IMR-90 (cell line): Measurements from ENCODE around the gene GOLGA6L1. TPM values are rescaled to one million over a fixed set of nuclear protein-coding genes. Genes with fewer than 3 reads are reported as not detected.
"Not testable (repeated sequence)": the region's sequence is repeated elsewhere in the genome, so short reads cannot be mapped to it uniquely, and the experiment has no call there.

Experiments used
- ATAC-seq: fragments of 200-7000 bp; cut with Tn5 transposase; 2 replicates; pipeline ENCODE4 v1.9.1; 2020; ENCODE audit warnings: low read depth, mild to moderate bottlenecking, moderate library complexity
- BruUV-seq: library from RNA; stranded (reverse); fragments of 400-500 nt; replicated peaks from 2 replicates; lab custom pipeline; 2021; lab: Mats Ljungman, UMichigan
- CTCF ChIA-PET: fragments of 300-600 bp; formaldehyde crosslinking; extraction: SDS; loops from one replicate; lab custom pipeline; 2021; ENCODE audit warnings: antibody characterized with exemption; lab: Yijun Ruan, JAX
- POLR2A ChIA-PET: fragments of 300-600 bp; sonication (Branson Sonifier 250); formaldehyde crosslinking; loops from one replicate; lab custom pipeline; 2022; ENCODE audit warnings: antibody characterized with exemption; ENCODE audit not compliant: unreplicated experiment; lab: Charles Lee
- DNase-seq: peaks from one replicate; pipeline ENCODE4 v3.0.0; 2013
- H2AFZ ChIP-seq: replicated peaks from 2 replicates; pipeline ENCODE3; 2013; ENCODE audit warnings: low read length, mild to moderate bottlenecking; ENCODE audit not compliant: poor library complexity
- H2AK5ac ChIP-seq: 2 replicates; pipeline ENCODE4 v1.6.1; 2013; ENCODE audit warnings: low read depth, low read length, inconsistent platforms
- H2AK9ac ChIP-seq: replicated peaks from 2 replicates; pipeline ENCODE3; 2013; ENCODE audit warnings: mild to moderate bottlenecking, low read depth, low read length, moderate library complexity; ENCODE audit not compliant: poor library complexity
- H2BK120ac ChIP-seq: 2 replicates; pipeline ENCODE4 v1.6.1; 2013; ENCODE audit warnings: low read depth, low read length, inconsistent platforms
- H2BK15ac ChIP-seq: 3 replicates; pipeline ENCODE4 v1.6.1; 2013; ENCODE audit warnings: low read depth, low read length, inconsistent platforms
- H2BK20ac ChIP-seq: 2 replicates; pipeline ENCODE4 v1.6.1; 2013; ENCODE audit warnings: low read depth, mild to moderate bottlenecking, inconsistent platforms, low read length, moderate library complexity
- H2BK5ac ChIP-seq: 2 replicates; pipeline ENCODE4 v1.6.1; 2013; ENCODE audit warnings: mild to moderate bottlenecking, low read depth, low read length, inconsistent platforms; ENCODE audit not compliant: poor library complexity, severe bottlenecking
- H3K14ac ChIP-seq: replicated peaks from 2 replicates; pipeline ENCODE4 v1.6.1; 2013; ENCODE audit warnings: low read depth, low read length, inconsistent platforms
- H3K18ac ChIP-seq: 2 replicates; pipeline ENCODE4 v1.6.1; 2013; ENCODE audit warnings: low read depth, low read length, control low read depth
- H3K23ac ChIP-seq: 2 replicates; pipeline ENCODE4 v1.6.1; 2013; ENCODE audit warnings: low read depth, low read length, inconsistent platforms
- H3K27ac ChIP-seq: 2 replicates; pipeline ENCODE4 v1.5.1; 2013; ENCODE audit warnings: mild to moderate bottlenecking, control low read depth, low read length; ENCODE audit not compliant: insufficient read depth
- H3K27me3 ChIP-seq: 2 replicates; pipeline ENCODE4 v1.6.1; 2013; ENCODE audit warnings: low read length; ENCODE audit not compliant: control insufficient read depth, insufficient read depth
- H3K36me3 ChIP-seq: 2 replicates; pipeline ENCODE4 v1.6.1; 2013; ENCODE audit warnings: low read length, mixed read lengths; ENCODE audit not compliant: control insufficient read depth, insufficient read depth
- H3K4ac ChIP-seq: 2 replicates; pipeline ENCODE4 v1.6.1; 2013; ENCODE audit warnings: low read depth, low read length, inconsistent platforms
- H3K4me1 ChIP-seq: 2 replicates; pipeline ENCODE4 v1.6.1; 2013; ENCODE audit warnings: low read length, mixed read lengths; ENCODE audit not compliant: control insufficient read depth, insufficient read depth
- H3K4me2 ChIP-seq: 2 replicates; pipeline ENCODE4 v1.6.1; 2013; ENCODE audit warnings: low read depth, mild to moderate bottlenecking, control low read depth, low read length, moderate library complexity
- H3K4me3 ChIP-seq: 2 replicates; pipeline ENCODE4 v1.5.1; 2013; ENCODE audit warnings: low read depth, mild to moderate bottlenecking, control low read depth, low read length, moderate library complexity; ENCODE audit not compliant: insufficient read depth
- H3K56ac ChIP-seq: 2 replicates; pipeline ENCODE4 v1.6.1; 2013; ENCODE audit warnings: low read length, inconsistent platforms; ENCODE audit not compliant: insufficient read depth; ENCODE audit errors: extremely low read depth
- H3K79me1 ChIP-seq, 2 experiments: 2 replicates each; pipeline ENCODE4 v1.6.1; 2013; ENCODE audit warnings: low read length in 2 of 2, inconsistent platforms in 1 of 2, low read depth in 1 of 2
- H3K9ac ChIP-seq: 2 replicates; pipeline ENCODE4 v1.6.1; 2013; ENCODE audit warnings: low read depth, low read length, control low read depth
- H3K9me1 ChIP-seq: 2 replicates; pipeline ENCODE4 v1.6.1; 2013; ENCODE audit warnings: low read length, inconsistent platforms; ENCODE audit not compliant: insufficient read depth
- H3K9me3 ChIP-seq: 2 replicates; pipeline ENCODE4 v1.6.1; 2013; ENCODE audit warnings: low read length; ENCODE audit not compliant: control insufficient read depth, insufficient read depth
- H4K20me1 ChIP-seq: 2 replicates; pipeline ENCODE4 v1.6.1; 2013; ENCODE audit warnings: low read length, inconsistent platforms; ENCODE audit not compliant: insufficient read depth
- H4K5ac ChIP-seq: 2 replicates; pipeline ENCODE4 v1.6.1; 2013; ENCODE audit warnings: mild to moderate bottlenecking, low read depth, low read length, control low read depth
- H4K8ac ChIP-seq, 2 experiments: 2 replicates each; pipeline ENCODE4 v1.6.1; 2013; ENCODE audit warnings: low read depth in 2 of 2, low read length in 2 of 2, control low read depth in 1 of 2, inconsistent platforms in 1 of 2
- H4K91ac ChIP-seq: 2 replicates; pipeline ENCODE4 v1.6.1; 2013; ENCODE audit warnings: low read depth, low read length, inconsistent platforms; ENCODE audit not compliant: insufficient read depth
- WGBS, 2 experiments: methylation state at CpG; one replicate each; pipeline versions ENCODE4 v1.1.5 to v1.1.7; 2013; ENCODE audit warnings: missing lambda C conversion rate in 2 of 2; ENCODE audit not compliant: insufficient read length in 1 of 2; ENCODE audit errors: extremely low coverage in 2 of 2; 5-methylcytosine and 5-hydroxymethylcytosine counted together
- dilution Hi-C: fragments of 300-500 bp; cut with HindIII; formaldehyde crosslinking; loops from one replicate; pipeline ENCODE4 v1.14.3; 2018; ENCODE audit warnings: low sequenced_read_pairs; ENCODE audit not compliant: unreplicated experiment
- in situ Hi-C: fragments of 300-500 bp; cut with MboI; formaldehyde crosslinking; loops from 3 replicates; pipeline ENCODE4 v1.14.3; 2019; ENCODE audit warnings: low sequenced_read_pairs, inconsistent platforms, mixed read lengths
- intact Hi-C: fragments of 100-400 bp; cut with micrococcal nuclease; formaldehyde crosslinking; loops from 2 replicates; pipeline ENCODE4 v1.10.0; 2022
- polyA plus RNA-seq, 3 experiments: library from polyadenylated mRNA; depleted of rRNA; stranded (reverse); fragments of >200 nt; gene quantifications; 2 replicates each; pipeline ENCODE4 v1.2.3, GENCODE V29; 2012; ENCODE audit warnings: low replicate concordance in 1 of 3
- total RNA-seq: library from RNA; depleted of rRNA; stranded (reverse); fragments of >200 nt; gene quantifications from 2 replicates; pipeline ENCODE4 v1.2.3, GENCODE V29; 2012

The GOLGA6L1 gene
- total and polyA plus RNA-seq, 2 of the 4 experiments (the other 2 are of a cell fraction) = not detected

DNA sequence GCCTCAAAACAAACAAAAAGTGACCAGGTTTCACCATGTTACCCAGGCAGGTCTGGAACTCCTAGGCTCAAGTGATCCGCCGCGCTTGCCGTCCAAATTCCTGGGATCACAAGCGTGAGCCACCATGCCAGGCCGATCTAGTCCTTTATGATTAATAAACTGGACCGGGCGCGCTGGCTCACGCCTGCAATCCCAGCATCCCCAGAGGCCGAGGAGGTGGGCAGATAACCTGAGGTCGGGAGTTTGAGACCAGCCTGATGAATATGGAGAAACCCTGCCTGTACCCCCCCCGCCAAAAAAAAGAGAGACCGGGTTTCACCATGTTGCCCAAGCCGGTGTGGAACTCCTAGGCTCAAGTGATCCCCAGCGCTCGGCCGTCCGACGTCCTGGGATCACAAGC, 40.1 kb upstream of the GOLGA6L1 start:
- H4K20me1 ChIP-seq, dilution Hi-C loops, CTCF ChIA-PET, H3K36me3 ChIP-seq, H3K4me3 ChIP-seq, POLR2A ChIA-PET, H3K23ac ChIP-seq, H3K4me2 ChIP-seq, H3K56ac ChIP-seq, in situ Hi-C loops, H3K4ac ChIP-seq, H2AK9ac ChIP-seq, H4K8ac ChIP-seq, ATAC-seq, H4K5ac ChIP-seq, H3K14ac ChIP-seq, BruUV-seq, H2AFZ ChIP-seq, H3K9me3 ChIP-seq, H2BK20ac ChIP-seq, H3K79me1 ChIP-seq, H3K27ac ChIP-seq, H3K27me3 ChIP-seq, H2BK120ac ChIP-seq, H2AK5ac ChIP-seq, H3K18ac ChIP-seq, intact Hi-C loops, H4K91ac ChIP-seq, H2BK5ac ChIP-seq, H3K4me1 ChIP-seq, H3K9me1 ChIP-seq, DNase-seq, H2BK15ac ChIP-seq, H3K9ac ChIP-seq: not testable (repeated sequence)
- 85% methylated on average over 4 of the region's 20 CpGs; no CpG with 5 or more reads in 1 of the 2 experiments for WGBS, 2 experiments

GRCh38 chr15:23175606-23176005, 39.0 kb upstream of the GOLGA6L1 start:
- in situ Hi-C loops, H2BK120ac ChIP-seq, H3K14ac ChIP-seq, H3K9me3 ChIP-seq, CTCF ChIA-PET, H3K18ac ChIP-seq, H4K20me1 ChIP-seq, H3K27me3 ChIP-seq, dilution Hi-C loops, H3K79me1 ChIP-seq, H2AK9ac ChIP-seq, POLR2A ChIA-PET, H3K9me1 ChIP-seq, H2BK15ac ChIP-seq, H2AK5ac ChIP-seq, H3K23ac ChIP-seq, H4K8ac ChIP-seq, H4K91ac ChIP-seq, H3K27ac ChIP-seq, ATAC-seq, H3K9ac ChIP-seq, H3K56ac ChIP-seq, H3K36me3 ChIP-seq, H3K4me1 ChIP-seq, H2BK5ac ChIP-seq, H3K4me3 ChIP-seq, H4K5ac ChIP-seq, H2AFZ ChIP-seq, intact Hi-C loops, H3K4ac ChIP-seq, H2BK20ac ChIP-seq, H3K4me2 ChIP-seq, DNase-seq, BruUV-seq: not testable (repeated sequence)
- WGBS, 2 experiments = 100% methylated on average over 1 of the region's 19 CpGs; no CpG with 5 or more reads in 1 of the 2 experiments
